Ascending aorta (tissue), 2 donors: ENCODE data around the gene CHAT. TPM values are rescaled to one million over a fixed set of nuclear protein-coding genes. Genes with fewer than 3 reads are reported as not detected.

Experiments
- DNase-seq, 2 donors: peaks; one replicate each; pipeline ENCODE4 v3.0.0-alpha.2; 2019; ENCODE audit warnings: low spot score in 2 of 2
- H3K27ac ChIP-seq, 2 donors: fragments of 200-600 bp; sonication (generic); one replicate each; pipeline ENCODE4 v1.5.1; 2016 to 2017; ENCODE audit warnings: mild to moderate bottlenecking in 1 of 2
- H3K27me3 ChIP-seq: fragments of 200-600 bp; sonication (generic); one replicate; pipeline ENCODE4 v1.5.1; 2017
- H3K36me3 ChIP-seq, 2 donors: fragments of 200-600 bp; sonication (generic); one replicate each; pipeline ENCODE4 v1.5.1; 2016
- H3K4me1 ChIP-seq, 2 donors: fragments of 200-600 bp; sonication (generic); one replicate each; pipeline ENCODE4 v1.5.1; 2016 to 2017; ENCODE audit warnings: mild to moderate bottlenecking in 1 of 2
- H3K4me3 ChIP-seq, 2 donors: fragments of 200-600 bp; sonication (generic); one replicate each; pipeline ENCODE4 v1.5.1; 2016 to 2017; ENCODE audit warnings: mild to moderate bottlenecking in 1 of 2
- H3K9me3 ChIP-seq, 2 donors: fragments of 200-600 bp; sonication (generic); one replicate each; pipeline ENCODE4 v1.5.1; 2016
- intact Hi-C: fragments of 100-400 bp; cut with DNase I; formaldehyde crosslinking; loops from one replicate; pipeline ENCODE4 v1.15.1; 2023
- total RNA-seq: library from RNA; depleted of rRNA; stranded (reverse); fragments of >200 nt; gene quantifications from one replicate; pipeline ENCODE4 v1.1.0, GENCODE V29; 2016
- TF ChIP-seq, protein P1 (sequence below), 3 experiments: fragments of 200-600 bp in 2 of 3; fragments of 450-650 bp in 1 of 3; sonication (generic) in 2 of 3; IDR thresholded peaks; one replicate each; pipeline ENCODE4 v1.5.1; 2016 to 2019; ENCODE audit warnings: antibody characterized with exemption in 3 of 3, mild to moderate bottlenecking in 1 of 3, moderate library complexity in 1 of 3

CHAT gene
- total RNA-seq, 1 donor from 2014 or later = not detected

DNA sequence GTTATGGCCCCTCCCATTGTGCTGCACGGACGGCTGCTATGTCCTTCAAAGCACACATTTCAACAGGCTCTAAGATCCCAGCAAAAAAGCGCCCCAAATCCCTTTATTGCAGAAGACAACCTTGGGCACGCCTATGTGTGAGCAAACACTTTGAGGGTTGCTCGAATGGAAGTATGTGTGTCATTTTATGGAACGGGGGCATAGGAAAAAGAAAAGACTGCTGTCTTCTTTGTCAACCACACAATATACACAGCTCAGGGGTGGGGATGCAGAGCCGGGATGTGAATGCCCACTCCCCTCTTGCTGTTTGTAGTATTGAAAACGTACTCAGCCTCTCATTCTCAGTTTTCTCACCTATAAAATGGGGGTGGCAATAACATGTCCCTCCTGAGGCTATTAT lies 97.6 kb downstream of the CHAT start:
- intact Hi-C loops = no loop called here

DNA sequence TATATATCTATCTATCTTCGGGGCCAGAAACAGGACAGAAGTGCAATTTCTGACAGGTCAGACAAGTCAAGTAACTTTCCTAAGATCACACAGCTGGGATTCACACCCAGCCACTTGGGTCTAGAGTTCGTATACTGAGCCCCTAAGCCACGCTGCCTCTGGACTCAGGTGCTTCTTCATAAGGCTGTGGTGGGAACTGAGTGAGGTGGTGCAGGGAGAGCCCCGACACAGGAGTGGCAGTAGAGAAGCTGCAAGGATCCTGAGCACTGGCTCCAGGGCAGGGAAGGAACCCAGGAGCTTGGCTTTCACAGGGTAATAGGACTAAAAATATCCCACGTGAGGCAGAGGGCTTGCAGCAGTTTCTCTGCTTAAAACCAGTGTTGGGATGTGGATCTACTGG lies 99.4 kb downstream of the CHAT start:
- Histone ChIP-seq H3K36me3 (no peaks in the 10 kb centered on the region), H3K4me1 (no peaks in the 10 kb centered on the region), H3K4me3 (no peak overlapping the region), H3K27ac (no peak overlapping the region), H3K9me3 (no peaks in the 10 kb centered on the region), H3K27me3 (no peaks in the 10 kb centered on the region)
- DNase-seq = no peak
- intact Hi-C loops = no loop called here
- TF ChIP-seq, protein P1, sequence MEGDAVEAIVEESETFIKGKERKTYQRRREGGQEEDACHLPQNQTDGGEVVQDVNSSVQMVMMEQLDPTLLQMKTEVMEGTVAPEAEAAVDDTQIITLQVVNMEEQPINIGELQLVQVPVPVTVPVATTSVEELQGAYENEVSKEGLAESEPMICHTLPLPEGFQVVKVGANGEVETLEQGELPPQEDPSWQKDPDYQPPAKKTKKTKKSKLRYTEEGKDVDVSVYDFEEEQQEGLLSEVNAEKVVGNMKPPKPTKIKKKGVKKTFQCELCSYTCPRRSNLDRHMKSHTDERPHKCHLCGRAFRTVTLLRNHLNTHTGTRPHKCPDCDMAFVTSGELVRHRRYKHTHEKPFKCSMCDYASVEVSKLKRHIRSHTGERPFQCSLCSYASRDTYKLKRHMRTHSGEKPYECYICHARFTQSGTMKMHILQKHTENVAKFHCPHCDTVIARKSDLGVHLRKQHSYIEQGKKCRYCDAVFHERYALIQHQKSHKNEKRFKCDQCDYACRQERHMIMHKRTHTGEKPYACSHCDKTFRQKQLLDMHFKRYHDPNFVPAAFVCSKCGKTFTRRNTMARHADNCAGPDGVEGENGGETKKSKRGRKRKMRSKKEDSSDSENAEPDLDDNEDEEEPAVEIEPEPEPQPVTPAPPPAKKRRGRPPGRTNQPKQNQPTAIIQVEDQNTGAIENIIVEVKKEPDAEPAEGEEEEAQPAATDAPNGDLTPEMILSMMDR (IDR thresholded peaks at IDR 0.05) = no peak

More for the DNA sequence above, 97.6 kb downstream of the CHAT start:
- H3K36me3 ChIP-seq = no peaks in the 10 kb centered on the region
- H3K4me3 ChIP-seq = no peak overlapping the region
- TF ChIP-seq, protein P1 (IDR thresholded peaks at IDR 0.05) = no peak
- no peaks in the 10 kb centered on the region for H3K27me3 ChIP-seq
- no peak overlapping the region for H3K27ac ChIP-seq
- H3K4me1 ChIP-seq = no peaks in the 10 kb centered on the region
- no peak for DNase-seq
- H3K9me3 ChIP-seq = no peaks in the 10 kb centered on the region

Other genes starting within 250 kb of the CHAT start
- gene DRGX, start 217.9 kb upstream of the CHAT start, total RNA-seq = not detected
- gene ERCC6, start 74.9 kb upstream of the CHAT start, total RNA-seq = 16.2 TPM
- not detected for gene SLC18A3, start 3.7 kb upstream of the CHAT start, total RNA-seq
- not detected for gene C10orf53, start 65.6 kb downstream of the CHAT start, total RNA-seq
- not detected for gene OGDHL, start 148.3 kb downstream of the CHAT start, total RNA-seq